SK-N-SH treated with all-trans-retinoic acid at 6 μM for 48 hours (cell line): ENCODE measurements around the gene STAT5A.
"Not testable (repeated sequence)": the region's sequence is repeated elsewhere in the genome, so short reads cannot be mapped to it uniquely, and the experiment has no call there.

Source experiments
- ATAC-seq: fragments of 200-7000 bp; cut with Tn5 transposase; 3 replicates; pipeline ENCODE4 v1.9.1; 2020; ENCODE audit warnings: mild to moderate bottlenecking, moderate library complexity
- ARNTL ChIP-seq: fragments of 450-650 bp; formaldehyde crosslinking; IDR thresholded peaks from 2 replicates; pipeline ENCODE4 v1.5.0; 2020; ENCODE audit warnings: low read depth, mild to moderate bottlenecking, moderate library complexity, borderline replicate concordance
- BACH2 ChIP-seq: fragments of 250-450 bp; sonication (Bioruptor Pico); IDR thresholded peaks from 2 replicates; pipeline ENCODE4 v1.9.0; 2021; ENCODE audit warnings: mild to moderate bottlenecking, borderline replicate concordance
- CREB5 ChIP-seq: fragments of 250-450 bp; sonication (Bioruptor Pico); IDR thresholded peaks from 2 replicates; pipeline ENCODE4 v1.5.1; 2020; ENCODE audit warnings: low read depth, mild to moderate bottlenecking, moderate library complexity
- ESRRG ChIP-seq: fragments of 250-450 bp; sonication (Bioruptor Pico); IDR thresholded peaks from 2 replicates; pipeline ENCODE4 v1.6.1; 2021; ENCODE audit warnings: mild to moderate bottlenecking
- GLIS3 ChIP-seq: fragments of 250-450 bp; sonication (Bioruptor Pico); IDR thresholded peaks from 2 replicates; pipeline ENCODE4 v1.5.0; 2020; ENCODE audit warnings: mild to moderate bottlenecking, moderate library complexity
- ISL1 ChIP-seq: fragments of 250-450 bp; sonication (Bioruptor Pico); IDR thresholded peaks from 2 replicates; pipeline ENCODE4 v2.1.2; 2022; ENCODE audit warnings: mild to moderate bottlenecking, moderate library complexity
- PATZ1 ChIP-seq: fragments of 250-450 bp; sonication (Bioruptor Pico); IDR thresholded peaks from 2 replicates; pipeline ENCODE4 v1.8.0; 2020; ENCODE audit warnings: mild to moderate bottlenecking, moderate library complexity, borderline replicate concordance
- POU6F1 ChIP-seq: fragments of 250-450 bp; sonication (Bioruptor Pico); IDR thresholded peaks from 2 replicates; pipeline ENCODE4 v1.8.0; 2021; ENCODE audit warnings: low read depth, mild to moderate bottlenecking, moderate library complexity, borderline replicate concordance
- PPARA ChIP-seq: fragments of 250-450 bp; sonication (Bioruptor Pico); IDR thresholded peaks from 2 replicates; pipeline ENCODE4 v1.5.0; 2020; ENCODE audit warnings: mild to moderate bottlenecking, borderline replicate concordance
- RARB ChIP-seq: fragments of 250-450 bp; sonication (Bioruptor Pico); IDR thresholded peaks from 2 replicates; pipeline ENCODE4 v1.8.0; 2021; ENCODE audit warnings: mild to moderate bottlenecking, moderate library complexity
- SNAI2 ChIP-seq: fragments of 250-450 bp; sonication (Bioruptor Pico); IDR thresholded peaks from 2 replicates; pipeline ENCODE4 v1.5.0; 2020; ENCODE audit warnings: mild to moderate bottlenecking, moderate library complexity
- TCF4 ChIP-seq: fragments of 250-450 bp; sonication (Bioruptor Pico); IDR thresholded peaks from 2 replicates; pipeline ENCODE4 v1.8.0; 2021; ENCODE audit warnings: mild to moderate bottlenecking, moderate library complexity, borderline replicate concordance
- TOX ChIP-seq: fragments of 250-450 bp; sonication (Bioruptor Pico); IDR thresholded peaks from 2 replicates; pipeline ENCODE4 v1.8.0; 2021; ENCODE audit warnings: mild to moderate bottlenecking, moderate library complexity, borderline replicate concordance
- TSHZ2 ChIP-seq: fragments of 250-450 bp; sonication (Bioruptor Pico); IDR thresholded peaks from 2 replicates; pipeline ENCODE4 v1.5.0; 2020; ENCODE audit warnings: mild to moderate bottlenecking, moderate library complexity
- ZFP30 ChIP-seq: fragments of 450-650 bp; formaldehyde crosslinking; IDR thresholded peaks from 2 replicates; pipeline ENCODE4 v1.5.0; 2022; ENCODE audit warnings: mild to moderate bottlenecking, moderate library complexity
- ZNF565 ChIP-seq: fragments of 450-650 bp; formaldehyde crosslinking; conservative IDR thresholded peaks from 2 replicates; pipeline ENCODE4 v1.5.0; 2020; ENCODE audit warnings: low read depth, mild to moderate bottlenecking, moderate library complexity
- ZNF70 ChIP-seq: fragments of 450-650 bp; formaldehyde crosslinking; IDR thresholded peaks from 2 replicates; pipeline ENCODE4 v1.5.0; 2020; ENCODE audit warnings: mild to moderate bottlenecking, moderate library complexity
- ZNF8 ChIP-seq: fragments of 450-650 bp; formaldehyde crosslinking; IDR thresholded peaks from 2 replicates; pipeline ENCODE4 v1.5.0; 2020; ENCODE audit warnings: mild to moderate bottlenecking, moderate library complexity

STAT5A gene

GRCh38 chr17:42287977-42288802 lies at the start of gene STAT5A:
Gene STAT5A, plus strand, starts transcription at chr17:42288498. Its CDS starts 914 bp downstream, at chr17:42289412.
- ATAC-seq = peak; percentile 90

GRCh38 chr17:42239576-42239975 lies 48.7 kb upstream of the STAT5A start:
- ATAC-seq = not testable (repeated sequence)

More at GRCh38 chr17:42287977-42288802, at the start of gene STAT5A:
- TF ChIP-seq CREB5 (CRISPR knock-in tag) (no peak), TCF4 (no peak), BACH2 (CRISPR knock-in tag) (no peak), GLIS3 (no peak), TSHZ2 (no peak), RARB (CRISPR knock-in tag) (no peak), ZNF70 (CRISPR knock-in tag) (no peak)

GRCh38 chr17:42240201-42240600 lies 48.1 kb upstream of the STAT5A start:
- TF ChIP-seq TCF4 = no peak
- no peak for TF ChIP-seq GLIS3
- TF ChIP-seq ZNF8 (CRISPR knock-in tag) = no peak
- TF ChIP-seq CREB5 (CRISPR knock-in tag) = no peak
- ATAC-seq = no peak

GRCh38 chr17:42240863-42241262 lies 47.4 kb upstream of the STAT5A start:
- not testable (repeated sequence) for ATAC-seq

- ATAC-seq = no peak
- TF ChIP-seq ARNTL (CRISPR knock-in tag) = no peak
- TF ChIP-seq ZFP30 (CRISPR knock-in tag) = no peak
- no peak for TF ChIP-seq PPARA
- no peak for TF ChIP-seq ESRRG
- no peak for TF ChIP-seq POU6F1
- TF ChIP-seq SNAI2 (CRISPR knock-in tag) = no peak
- no peak for TF ChIP-seq TOX (CRISPR knock-in tag)
- TF ChIP-seq PATZ1 (CRISPR knock-in tag) = no peak
- TF ChIP-seq ISL1 = no peak
- TF ChIP-seq ZNF565 (CRISPR knock-in tag) = no peak
- no peak for TF ChIP-seq BACH2 (CRISPR knock-in tag)
- TF ChIP-seq TSHZ2 = no peak
Observed at GRCh38 chr17:42241871-42242270, 46.4 kb upstream of the STAT5A start.
